ENCODE data around the gene GDF15.

The GDF15 gene

DNA sequence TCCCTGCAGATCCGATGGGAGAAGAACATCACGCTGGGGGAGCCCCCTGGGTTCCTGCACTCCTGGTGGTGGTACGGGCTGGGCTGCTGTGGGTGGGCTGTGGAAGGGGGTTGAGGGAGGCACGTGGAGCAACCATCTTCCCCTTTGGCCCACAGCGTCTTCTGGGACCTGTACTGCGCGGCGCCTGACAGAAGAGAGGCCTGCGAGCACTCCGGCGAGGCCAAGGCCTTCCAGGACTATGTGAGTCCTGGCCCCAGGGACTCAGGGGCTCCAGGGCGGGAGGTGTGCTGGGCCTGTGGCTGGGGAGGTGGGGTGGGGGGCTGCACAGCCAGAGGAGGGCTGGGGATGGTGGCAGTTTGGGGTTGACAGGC lies 41.8 kb downstream of the GDF15 start:
- Mint-ChIP-seq H3K9me3 (no peaks in the 10 kb centered on the region), H3K36me3 (peaks cover 31% of the 10 kb centered on the region), H3K27ac (peak overlapping the region; percentile 68), H3K4me3 (no peak overlapping the region), H3K4me1 (peaks cover 58% of the 10 kb centered on the region)
- DNase-seq (ENCODE audit: low spot score in 2 of 2) (no peak), ATAC-seq (no peak)

DNA sequence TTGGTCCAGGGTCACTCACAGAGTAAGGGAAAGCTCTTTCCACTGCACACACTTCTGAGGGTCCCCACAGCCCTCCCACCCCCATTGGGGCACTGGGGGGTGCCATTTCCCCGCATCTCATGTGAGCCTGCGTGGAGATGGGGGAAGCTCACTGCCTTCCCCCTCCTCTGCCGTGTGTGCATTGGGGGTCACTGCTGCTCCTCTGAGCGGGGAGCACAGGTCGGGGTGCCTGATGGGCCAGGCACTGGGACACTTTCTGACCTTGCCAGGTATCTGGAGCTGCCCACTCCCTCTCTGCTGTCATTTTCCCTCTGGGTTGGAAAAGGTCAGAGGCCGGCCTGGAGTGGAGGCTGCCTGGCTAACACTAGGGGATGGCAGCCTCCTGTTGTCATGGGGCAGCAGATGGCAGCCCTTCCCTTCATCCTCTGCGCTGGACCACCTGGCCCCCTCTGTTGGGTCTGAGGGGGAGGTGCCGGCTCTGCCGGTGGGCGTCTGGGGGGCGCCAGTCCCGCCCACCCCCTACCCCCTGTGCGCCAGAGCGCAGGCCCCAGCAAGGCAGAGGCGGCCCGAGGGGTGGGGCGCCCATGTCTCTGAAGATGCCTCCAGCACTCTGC lies 42.3 kb downstream of the GDF15 start:
- ATAC-seq, result no peak
- peaks cover 29% of the 10 kb centered on the region for H3K36me3 Mint-ChIP-seq
- H3K4me3 Mint-ChIP-seq, result peak overlapping the region; percentile 44
- peaks cover 52% of the 10 kb centered on the region for H3K4me1 Mint-ChIP-seq
- H3K9me3 Mint-ChIP-seq, result no peaks in the 10 kb centered on the region
- no peak for DNase-seq (ENCODE audit: low spot score in 2 of 2)
- no peak overlapping the region for H3K27ac Mint-ChIP-seq

DNA sequence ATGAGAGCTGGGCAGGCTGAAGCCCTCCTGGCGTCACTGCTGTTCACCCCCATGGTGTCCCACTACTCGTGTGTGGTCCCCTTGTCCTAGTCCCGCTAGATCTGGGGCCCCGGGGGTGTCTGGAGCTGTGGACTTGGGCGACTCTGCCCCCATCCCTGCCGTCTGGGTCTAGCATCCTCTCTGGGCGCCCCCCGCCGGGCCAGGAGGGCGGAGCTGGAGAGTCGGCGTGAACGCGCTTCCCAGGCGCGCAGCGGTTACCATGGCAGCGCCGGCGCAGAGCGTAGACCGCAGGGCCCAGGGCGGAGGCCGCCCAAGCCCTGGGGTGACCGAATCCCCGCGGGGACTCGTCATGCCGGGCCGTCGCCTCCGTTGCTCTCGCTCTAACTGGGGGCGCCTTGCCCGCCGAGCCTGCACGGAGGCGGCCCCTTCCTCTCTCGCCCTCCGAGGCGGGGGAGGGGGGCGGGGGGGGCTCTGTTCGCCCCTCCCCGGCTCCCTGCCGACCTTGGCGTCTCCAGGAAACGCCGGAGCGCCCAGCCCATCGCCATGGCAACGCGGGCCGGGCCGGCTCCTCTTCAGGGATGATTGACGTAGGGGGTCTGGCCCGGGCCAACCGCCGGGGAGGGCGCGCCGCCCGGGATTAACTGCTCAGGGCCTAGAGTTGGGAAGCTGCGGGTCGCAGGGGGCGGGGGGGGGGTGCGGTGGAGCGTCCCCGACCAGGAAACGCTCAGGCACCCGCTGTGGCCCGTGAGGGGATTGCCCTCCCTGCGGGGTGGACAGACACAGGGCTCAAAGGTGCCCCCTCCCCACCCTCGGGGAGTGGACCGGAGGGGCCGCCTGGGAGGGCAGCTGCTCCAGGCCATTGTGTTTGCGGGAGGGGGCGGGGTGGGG lies 43.1 kb downstream of the GDF15 start:
- Mint-ChIP-seq H3K27ac (no peak overlapping the region), H3K4me3 (peak overlapping the region; percentile 44)
- peak; percentile 89 for ATAC-seq

DNA sequence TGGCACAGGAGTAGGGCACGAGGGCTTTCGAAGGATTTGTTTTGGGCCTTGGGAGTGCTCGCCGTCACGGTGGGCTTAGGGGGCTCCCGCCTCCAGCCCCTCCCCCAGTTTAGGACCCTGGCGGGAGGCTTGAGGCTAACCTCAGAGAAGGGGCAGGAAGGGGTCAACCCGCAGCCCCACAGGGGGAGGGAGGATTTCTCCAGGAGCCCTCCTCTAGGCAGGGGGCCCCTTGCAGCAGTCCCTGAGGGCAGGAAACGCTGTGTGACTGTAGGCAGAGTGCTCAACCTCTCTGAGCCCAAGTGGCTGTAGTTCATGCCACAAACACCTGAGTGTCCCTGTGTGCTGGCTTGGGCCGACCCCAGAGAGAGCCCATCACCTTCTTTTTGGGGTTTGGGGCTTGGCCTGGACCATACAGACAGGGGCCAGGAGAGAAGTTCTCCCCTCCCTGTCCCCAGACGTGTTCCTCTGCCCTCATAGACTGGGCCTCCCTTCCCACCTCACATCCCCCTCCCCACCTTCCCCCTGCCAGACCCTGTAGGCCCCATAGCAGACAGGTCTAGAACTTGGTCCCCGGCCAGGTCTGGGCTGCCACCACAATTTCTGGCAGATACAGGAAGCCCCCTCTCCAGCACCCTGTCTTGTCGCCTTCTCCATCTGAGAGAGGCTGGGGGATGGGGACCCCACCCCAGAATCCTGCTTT lies 43.9 kb downstream of the GDF15 start:
- peak overlapping the region; percentile 44 for H3K4me3 Mint-ChIP-seq
- DNase-seq (ENCODE audit: low spot score in 2 of 2) (no peak), ATAC-seq (no peak)
- no peaks in the 10 kb centered on the region for H3K9me3 Mint-ChIP-seq
- H3K36me3 Mint-ChIP-seq, result peaks cover 34% of the 10 kb centered on the region
- peaks cover 45% of the 10 kb centered on the region for H3K4me1 Mint-ChIP-seq
- no peak overlapping the region for H3K27ac Mint-ChIP-seq

More for the DNA sequence above, 43.1 kb downstream of the GDF15 start:
- Mint-ChIP-seq H3K9me3 (no peaks in the 10 kb centered on the region), H3K36me3 (peaks cover 25% of the 10 kb centered on the region), H3K4me1 (peaks cover 45% of the 10 kb centered on the region)
- peak; percentile 74 to 93 for DNase-seq (ENCODE audit: low spot score in 2 of 2)

DNA sequence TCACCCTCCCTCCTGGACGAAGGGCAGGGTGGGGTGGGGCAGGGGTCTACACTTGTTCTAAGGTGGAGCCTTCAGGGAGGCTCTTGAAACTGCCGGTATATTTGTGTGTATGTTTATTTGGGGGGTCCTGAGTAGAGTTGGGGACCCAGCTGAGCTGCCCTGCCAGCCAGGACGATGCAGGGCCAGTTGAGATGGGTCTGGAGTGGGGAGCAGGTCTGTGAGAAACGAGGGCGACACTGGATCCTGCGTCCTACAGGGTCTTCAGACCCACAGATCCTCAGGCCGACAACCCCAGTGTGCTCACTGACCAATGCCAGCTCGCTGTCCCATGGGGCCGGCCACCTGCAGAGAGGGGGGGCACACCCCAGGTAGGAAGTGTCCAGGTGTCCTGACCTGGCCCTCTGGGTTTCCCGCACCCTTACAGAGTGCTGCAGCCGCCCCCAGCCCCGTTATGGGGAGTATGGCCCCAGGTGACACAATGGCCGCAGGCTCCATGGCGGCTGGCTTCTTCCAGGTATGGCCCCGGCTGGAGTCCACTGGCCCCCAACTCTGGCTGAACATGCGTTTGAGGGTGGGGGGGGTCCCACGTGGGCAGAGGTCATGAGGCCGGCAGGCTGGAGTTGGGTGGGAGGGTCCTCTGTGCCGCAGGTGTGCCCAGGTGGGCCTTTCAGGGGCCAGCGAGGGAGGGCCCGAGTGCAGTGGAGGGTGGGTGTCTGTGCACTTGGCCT lies 44.6 kb downstream of the GDF15 start:
- peaks cover 41% of the 10 kb centered on the region for H3K36me3 Mint-ChIP-seq
- no peak overlapping the region for H3K27ac Mint-ChIP-seq

DNA sequence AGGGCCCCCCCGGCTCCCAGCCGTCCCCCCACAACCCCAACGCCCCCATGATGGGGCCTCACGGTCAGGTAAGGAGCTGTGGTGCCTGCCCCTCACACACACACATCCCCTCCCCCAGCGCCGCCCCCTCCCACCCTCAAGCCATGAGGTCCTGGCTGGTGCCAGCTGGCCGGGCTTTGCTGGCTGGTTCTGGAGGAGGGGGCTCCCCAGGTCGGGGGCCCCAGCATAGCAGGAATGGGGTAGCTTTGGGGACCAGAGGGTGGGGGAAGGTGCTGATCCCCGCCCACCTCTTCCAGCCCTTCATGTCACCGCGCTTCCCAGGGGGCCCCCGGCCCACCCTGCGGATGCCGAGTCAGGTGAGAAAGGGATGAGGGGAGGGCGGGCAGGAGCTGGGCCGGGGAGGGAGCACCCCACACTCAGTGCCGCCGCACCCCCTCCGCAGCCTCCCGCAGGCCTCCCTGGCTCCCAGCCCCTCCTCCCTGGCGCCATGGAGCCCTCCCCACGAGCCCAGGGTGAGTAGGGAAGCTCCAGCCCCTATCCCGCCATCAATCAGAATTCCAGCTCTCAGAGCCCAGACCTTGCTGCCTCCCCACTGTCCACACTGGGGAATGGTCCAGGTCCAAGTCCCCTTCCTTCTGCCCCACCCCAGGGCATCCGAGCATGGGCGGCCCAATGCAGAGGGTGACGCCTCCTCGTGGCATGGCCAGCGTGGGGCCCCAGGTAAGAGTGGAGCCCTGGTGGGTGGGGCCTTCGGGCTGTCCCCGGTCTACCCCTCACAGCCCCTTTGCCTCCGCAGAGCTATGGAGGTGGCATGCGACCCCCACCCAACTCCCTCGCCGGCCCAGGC lies 45.6 kb downstream of the GDF15 start:
- ATAC-seq (no peak), DNase-seq (ENCODE audit: low spot score in 2 of 2) (no peak)
- peaks cover 51% of the 10 kb centered on the region for H3K36me3 Mint-ChIP-seq
- no peak overlapping the region for H3K4me3 Mint-ChIP-seq
- no peak overlapping the region for H3K27ac Mint-ChIP-seq
- no peaks in the 10 kb centered on the region for H3K9me3 Mint-ChIP-seq
- H3K4me1 Mint-ChIP-seq, result peaks cover 38% of the 10 kb centered on the region

More for the DNA sequence above, 44.6 kb downstream of the GDF15 start:
- DNase-seq (ENCODE audit: low spot score in 2 of 2) (no peak), ATAC-seq (no peak)
- peaks cover 39% of the 10 kb centered on the region for H3K4me1 Mint-ChIP-seq
- H3K9me3 Mint-ChIP-seq, result no peaks in the 10 kb centered on the region
- peak overlapping the region; percentile 20 for H3K4me3 Mint-ChIP-seq

DNA sequence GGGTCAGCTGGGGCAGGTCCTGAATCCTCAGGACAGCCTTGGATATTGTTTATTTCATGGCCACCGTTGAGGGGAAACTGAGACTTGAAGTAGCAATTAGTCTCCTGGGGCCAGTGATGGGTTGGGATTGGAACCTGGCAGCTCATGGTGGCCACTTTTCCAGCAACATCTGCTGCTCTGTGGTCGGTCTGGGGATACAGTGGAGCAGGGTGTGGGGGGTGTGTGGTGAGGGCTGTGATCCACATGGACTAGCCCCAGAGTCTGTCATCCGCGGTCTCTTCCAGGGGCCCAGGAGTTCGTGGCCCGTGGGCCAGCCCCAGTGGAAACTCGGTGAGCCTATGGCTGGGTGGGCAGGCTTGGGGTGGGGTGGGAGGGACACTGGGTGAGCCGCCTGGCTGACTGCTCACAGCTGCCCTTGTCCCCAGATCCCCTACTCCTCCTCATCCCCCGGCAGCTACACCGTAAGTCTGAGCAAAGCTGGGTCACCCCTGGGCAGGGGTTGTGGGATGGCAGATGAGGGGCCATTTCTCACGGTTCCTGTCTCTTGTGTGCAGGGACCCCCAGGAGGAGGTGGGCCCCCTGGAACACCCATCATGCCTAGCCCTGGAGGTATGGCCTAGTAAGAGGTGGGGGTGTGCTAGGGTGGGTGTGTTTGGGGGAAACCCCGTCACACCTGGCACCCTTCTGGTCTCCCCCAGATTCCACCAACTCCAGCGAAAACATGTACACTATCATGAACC lies 46.5 kb downstream of the GDF15 start:
- peaks cover 34% of the 10 kb centered on the region for H3K4me1 Mint-ChIP-seq
- no peak for DNase-seq (ENCODE audit: low spot score in 2 of 2)
- ATAC-seq, result no peak
- no peaks in the 10 kb centered on the region for H3K9me3 Mint-ChIP-seq
- no peak overlapping the region for H3K4me3 Mint-ChIP-seq
- no peak overlapping the region for H3K27ac Mint-ChIP-seq
- peaks cover 52% of the 10 kb centered on the region for H3K36me3 Mint-ChIP-seq

DNA sequence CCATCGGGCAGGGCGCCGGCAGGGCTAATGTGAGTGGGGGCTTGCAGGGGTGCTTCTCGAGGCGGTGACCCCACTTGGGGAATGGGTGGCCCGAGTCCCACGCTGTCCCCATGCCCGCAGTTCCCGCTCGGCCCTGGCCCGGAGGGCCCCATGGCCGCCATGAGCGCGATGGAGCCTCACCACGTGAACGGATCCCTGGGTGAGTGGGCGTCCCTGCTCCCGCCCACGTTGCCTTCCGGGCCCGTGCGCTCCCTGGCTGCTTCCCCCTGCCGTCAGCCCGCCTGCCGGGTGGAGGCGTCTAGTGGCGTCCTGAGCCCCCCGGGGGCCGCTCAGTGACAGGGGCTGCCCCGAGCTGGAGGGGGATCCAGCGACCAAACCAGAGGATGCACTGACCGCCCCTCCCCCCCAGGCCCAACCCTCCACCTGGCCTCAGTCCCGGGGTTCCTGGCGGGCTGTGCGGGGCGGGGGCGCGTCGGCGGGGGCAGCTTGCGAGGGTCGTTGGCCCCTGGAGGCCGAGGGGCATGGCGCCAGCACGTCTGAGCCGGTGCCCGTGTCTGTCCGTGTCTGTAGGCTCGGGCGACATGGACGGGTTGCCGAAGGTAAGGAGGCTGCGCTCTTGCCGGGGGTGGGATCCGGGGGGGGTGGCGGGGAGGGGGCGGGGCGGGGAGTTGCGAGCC lies 47.2 kb downstream of the GDF15 start:
- ATAC-seq, result no peak
- no peak overlapping the region for H3K27ac Mint-ChIP-seq

DNA sequence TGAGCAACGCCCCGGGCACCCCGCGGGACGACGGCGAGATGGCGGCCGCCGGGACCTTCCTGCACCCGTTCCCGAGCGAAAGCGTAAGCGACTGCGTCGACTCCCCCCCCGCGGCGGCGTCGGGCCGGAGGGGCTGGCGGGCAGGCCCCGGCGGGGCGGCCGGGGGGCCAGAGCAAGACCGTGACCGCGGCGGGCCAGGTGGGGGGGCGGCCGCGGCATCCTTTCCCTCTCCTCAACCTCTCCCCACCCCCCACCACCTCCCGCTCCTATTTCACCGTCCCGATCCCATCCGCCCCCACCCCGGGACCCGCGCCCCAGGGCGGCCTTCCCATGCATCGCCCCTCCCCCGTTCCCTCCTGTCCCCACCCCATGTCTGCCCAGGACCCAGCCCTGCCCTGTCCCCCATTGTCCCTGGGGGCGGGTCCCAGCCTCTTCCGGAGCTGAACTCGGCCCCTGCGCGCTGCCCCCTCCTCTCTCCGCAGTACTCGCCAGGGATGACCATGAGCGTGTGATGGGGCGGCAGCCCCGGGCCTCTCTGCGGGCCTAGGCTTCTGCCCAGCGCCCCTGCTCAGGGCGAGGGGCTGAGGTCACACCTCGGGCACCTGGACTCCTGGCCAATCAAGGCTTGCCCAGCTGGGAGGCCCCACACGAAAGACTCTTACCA lies 47.9 kb downstream of the GDF15 start:
- no peaks in the 10 kb centered on the region for H3K9me3 Mint-ChIP-seq
- peak overlapping the region; percentile 37 for H3K4me3 Mint-ChIP-seq
- DNase-seq (ENCODE audit: low spot score in 2 of 2) (no peak), ATAC-seq (no peak)
- H3K36me3 Mint-ChIP-seq, result peaks cover 60% of the 10 kb centered on the region
- peaks cover 38% of the 10 kb centered on the region for H3K4me1 Mint-ChIP-seq
- peak overlapping the region; percentile 78 for H3K27ac Mint-ChIP-seq

More for the DNA sequence above, 47.2 kb downstream of the GDF15 start:
- Mint-ChIP-seq H3K4me3 (no peak overlapping the region), H3K36me3 (peaks cover 53% of the 10 kb centered on the region), H3K4me1 (peaks cover 34% of the 10 kb centered on the region), H3K9me3 (no peaks in the 10 kb centered on the region)
- no peak for DNase-seq (ENCODE audit: low spot score in 2 of 2)

DNA sequence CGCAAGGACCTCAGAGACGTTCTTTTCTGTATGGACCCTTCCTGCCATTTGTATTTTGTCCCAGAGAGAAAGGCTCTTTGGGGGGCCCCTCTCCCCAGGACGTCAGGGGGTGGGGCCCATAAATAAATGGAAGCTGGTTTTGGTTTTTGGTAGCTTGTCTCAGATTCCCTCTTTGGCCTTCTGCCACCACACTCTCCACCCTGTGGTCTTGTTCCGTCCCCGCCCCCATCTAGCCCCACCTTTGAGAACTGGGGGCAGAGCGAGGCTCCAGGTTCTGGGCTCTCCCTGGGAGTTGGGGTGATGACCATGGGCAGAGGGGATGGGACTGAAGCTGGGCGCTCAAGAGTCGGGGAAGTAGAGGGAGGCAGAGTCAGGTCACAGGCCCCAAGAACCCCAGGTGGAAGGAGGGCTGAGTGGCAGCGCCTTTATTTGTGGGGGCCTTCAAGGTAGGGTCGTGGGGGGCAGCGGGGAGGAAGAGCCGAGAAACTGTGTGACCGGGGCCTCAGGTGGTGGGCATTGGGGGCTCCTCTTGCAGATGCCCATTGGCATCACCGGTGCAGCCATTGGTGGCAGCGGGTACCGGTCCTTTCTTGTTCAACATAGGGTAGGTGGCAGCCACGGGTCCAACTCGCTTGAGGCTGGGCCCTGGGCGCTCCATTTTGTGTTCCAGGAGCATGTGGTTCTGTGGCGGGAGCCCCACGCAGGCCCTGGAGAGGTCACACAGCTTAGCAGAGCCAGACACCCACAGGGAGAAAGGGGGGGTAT lies 48.6 kb downstream of the GDF15 start:
- H3K9me3 Mint-ChIP-seq, result no peaks in the 10 kb centered on the region
- DNase-seq (ENCODE audit: low spot score in 2 of 2), result no peak
- peak overlapping the region; percentile 37 for H3K4me3 Mint-ChIP-seq
- peak overlapping the region; percentile 78 for H3K27ac Mint-ChIP-seq
- ATAC-seq, result no peak
- peaks cover 67% of the 10 kb centered on the region for H3K36me3 Mint-ChIP-seq
- H3K4me1 Mint-ChIP-seq, result peaks cover 44% of the 10 kb centered on the region

DNA sequence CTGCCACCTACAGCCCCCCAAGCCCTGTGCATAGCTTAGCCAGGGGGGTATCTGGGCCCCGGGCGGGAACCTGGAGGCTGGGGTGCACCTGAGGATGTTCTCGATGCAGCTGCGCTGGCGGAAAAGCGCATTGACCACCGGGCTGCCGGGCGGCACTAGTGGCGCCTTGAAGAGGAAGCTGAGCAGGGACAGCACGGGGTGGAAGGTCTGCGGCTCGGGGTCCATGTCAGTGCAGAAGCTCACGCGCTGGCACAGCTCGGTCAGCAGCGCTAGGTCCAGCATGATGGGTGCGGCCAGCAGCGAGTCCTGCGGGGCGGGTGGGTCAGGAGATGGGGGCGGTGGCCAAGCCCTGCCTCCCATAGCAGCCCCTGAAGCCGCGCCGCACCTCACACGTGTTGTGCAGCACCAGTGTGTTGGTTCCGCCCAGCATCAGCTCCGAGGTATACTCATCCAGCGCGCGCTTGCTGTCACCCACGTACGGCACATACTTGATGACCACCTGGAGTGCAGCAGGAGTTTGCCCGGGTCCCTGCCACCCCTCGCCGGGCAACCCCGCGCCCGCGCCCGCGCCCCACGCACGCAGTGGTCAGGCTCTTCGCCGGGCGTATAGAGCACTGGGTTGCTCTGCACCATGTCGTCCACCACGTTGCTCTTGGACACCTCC lies 49.4 kb downstream of the GDF15 start:
- Mint-ChIP-seq H3K4me1 (peaks cover 42% of the 10 kb centered on the region), H3K27ac (peak overlapping the region; percentile 78), H3K4me3 (no peak overlapping the region), H3K9me3 (no peaks in the 10 kb centered on the region), H3K36me3 (peaks cover 73% of the 10 kb centered on the region)
- no peak for ATAC-seq
- DNase-seq (ENCODE audit: low spot score in 2 of 2), result no peak

All from stimulated activated effector memory CD8-positive, alpha-beta T cell treated with anti-CD3 and anti-CD28 coated beads, Interleukin-12 subunit alpha, Interleukin-12 subunit beta, amount 100 ng/mL, for 72 hours (primary cell).